GM12864 (cell line): ENCODE results near the gene NCOA7.
A peak's percentile ranks its signal among the peaks of the same experiment; 100 is the strongest.

ENCODE experiments used
- DNase-seq: peaks from one replicate; pipeline ENCODE4 v3.0.0-alpha.2; 2011; ENCODE audit warnings: low read depth
- H3K4me3 ChIP-seq: 2 replicates; pipeline ENCODE4 v1.5.1; 2011; ENCODE audit warnings: mild to moderate bottlenecking, low read depth, low read length, control low read depth
- TF ChIP-seq, protein P1 (sequence below): IDR thresholded peaks from 2 replicates; pipeline ENCODE4 v1.5.1; 2011; ENCODE audit warnings: low read depth, mild to moderate bottlenecking, moderate library complexity, low read length, control low read depth, inconsistent platforms; ENCODE audit errors: missing control alignments

Gene NCOA7

GRCh38 chr6:125854355-125854754, 63.6 kb downstream of the NCOA7 start:
- TF ChIP-seq, protein P1, sequence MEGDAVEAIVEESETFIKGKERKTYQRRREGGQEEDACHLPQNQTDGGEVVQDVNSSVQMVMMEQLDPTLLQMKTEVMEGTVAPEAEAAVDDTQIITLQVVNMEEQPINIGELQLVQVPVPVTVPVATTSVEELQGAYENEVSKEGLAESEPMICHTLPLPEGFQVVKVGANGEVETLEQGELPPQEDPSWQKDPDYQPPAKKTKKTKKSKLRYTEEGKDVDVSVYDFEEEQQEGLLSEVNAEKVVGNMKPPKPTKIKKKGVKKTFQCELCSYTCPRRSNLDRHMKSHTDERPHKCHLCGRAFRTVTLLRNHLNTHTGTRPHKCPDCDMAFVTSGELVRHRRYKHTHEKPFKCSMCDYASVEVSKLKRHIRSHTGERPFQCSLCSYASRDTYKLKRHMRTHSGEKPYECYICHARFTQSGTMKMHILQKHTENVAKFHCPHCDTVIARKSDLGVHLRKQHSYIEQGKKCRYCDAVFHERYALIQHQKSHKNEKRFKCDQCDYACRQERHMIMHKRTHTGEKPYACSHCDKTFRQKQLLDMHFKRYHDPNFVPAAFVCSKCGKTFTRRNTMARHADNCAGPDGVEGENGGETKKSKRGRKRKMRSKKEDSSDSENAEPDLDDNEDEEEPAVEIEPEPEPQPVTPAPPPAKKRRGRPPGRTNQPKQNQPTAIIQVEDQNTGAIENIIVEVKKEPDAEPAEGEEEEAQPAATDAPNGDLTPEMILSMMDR, result no peak
- DNase-seq, result no peak
- H3K4me3 ChIP-seq, result no peak overlapping the region

DNA sequence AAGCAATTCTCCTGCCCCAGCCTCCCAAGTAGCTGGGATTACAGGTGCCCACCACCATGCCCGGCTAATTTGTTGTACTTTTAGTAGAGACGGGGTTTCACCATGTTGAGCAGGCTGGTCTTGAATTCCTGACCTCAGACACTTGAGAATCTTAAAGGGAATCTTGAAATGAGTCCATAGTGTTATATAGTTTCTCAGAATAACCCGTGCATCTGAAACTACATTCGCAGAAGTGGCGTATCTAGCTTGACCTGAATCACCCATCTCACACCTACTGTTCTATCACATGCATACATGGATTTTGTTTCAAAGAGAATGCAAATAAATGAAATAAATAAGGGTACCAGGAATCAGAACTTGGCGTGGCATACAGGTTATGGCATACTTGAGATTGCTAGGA, 65.0 kb downstream of the NCOA7 start:
- no peak overlapping the region for H3K4me3 ChIP-seq
- TF ChIP-seq, protein P1, result no peak
- DNase-seq, result no peak

DNA sequence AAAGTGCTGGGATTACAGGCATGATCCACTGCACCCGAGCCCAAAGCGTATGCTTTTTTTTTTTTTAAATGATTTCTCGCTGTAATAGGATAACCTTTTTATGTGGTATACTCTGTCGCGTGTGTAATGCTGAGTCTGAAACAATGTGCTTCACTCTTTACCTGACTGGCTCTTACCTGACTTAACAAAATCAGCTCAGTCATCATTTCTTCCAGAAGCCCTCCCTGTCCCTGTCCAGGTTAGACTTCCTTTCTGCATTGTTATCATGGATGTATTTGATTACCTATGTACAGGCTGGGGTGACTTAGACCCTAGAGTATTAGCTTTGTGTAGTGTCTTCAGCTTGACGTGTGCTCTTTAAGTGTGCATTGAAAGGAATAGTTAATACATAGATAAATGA, 67.1 kb downstream of the NCOA7 start:
- TF ChIP-seq, protein P1, result no peak
- H3K4me3 ChIP-seq, result no peak overlapping the region
- no peak for DNase-seq

DNA sequence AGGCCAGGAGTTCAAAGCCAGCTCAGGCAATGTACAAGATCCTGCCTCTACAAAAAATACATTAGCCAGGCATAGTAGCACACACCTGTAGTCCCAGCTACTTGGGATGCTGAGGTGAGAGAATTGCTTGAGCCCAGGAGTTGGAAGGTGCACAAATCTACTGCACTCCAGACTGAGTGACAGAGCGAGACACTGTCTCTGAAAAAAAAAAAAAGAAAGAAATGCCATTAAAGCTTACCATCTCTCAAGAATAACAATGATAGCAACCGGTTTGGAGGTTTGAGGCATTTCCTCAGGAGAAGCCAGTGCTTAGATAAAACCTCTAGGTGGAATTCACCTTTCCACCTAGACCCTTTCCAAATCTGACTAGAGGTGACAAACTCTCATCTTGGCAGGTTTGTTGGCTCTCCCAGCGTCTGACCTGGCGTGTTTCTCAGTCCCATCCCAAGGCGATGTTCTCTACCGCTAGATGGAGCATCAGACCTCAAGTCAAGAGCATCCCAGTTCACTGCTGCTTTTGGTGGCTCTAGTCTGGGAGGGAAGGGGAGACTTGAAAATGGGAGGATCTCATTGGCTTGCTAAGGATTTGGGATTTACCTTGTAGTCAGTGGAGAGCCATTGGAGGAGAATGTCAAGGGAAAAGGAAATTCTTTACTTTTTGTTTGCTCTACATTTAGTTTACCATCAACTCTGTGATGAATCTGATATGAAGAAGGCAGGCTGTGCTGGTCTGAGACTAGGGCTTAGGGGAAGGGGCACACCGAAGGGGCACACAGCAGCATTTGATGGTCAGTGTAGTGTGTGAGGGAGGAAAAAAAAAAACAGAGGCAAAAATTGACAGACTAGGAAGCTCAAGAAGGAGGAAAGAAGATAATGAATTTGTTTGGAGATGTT, 67.9 kb downstream of the NCOA7 start:
- TF ChIP-seq, protein P1, result peak; percentile 71
- no peak overlapping the region for H3K4me3 ChIP-seq
- peak; percentile 8 for DNase-seq

- H3K4me3 ChIP-seq, result no peak overlapping the region
- no peak for DNase-seq
- TF ChIP-seq, protein P1, result no peak
Observed at GRCh38 chr6:125859727-125860126, 69.0 kb downstream of the NCOA7 start.

- DNase-seq, result no peak
- H3K4me3 ChIP-seq, result no peak overlapping the region
- TF ChIP-seq, protein P1, result no peak
Observed at GRCh38 chr6:125863023-125863422, 72.3 kb downstream of the NCOA7 start.

DNA sequence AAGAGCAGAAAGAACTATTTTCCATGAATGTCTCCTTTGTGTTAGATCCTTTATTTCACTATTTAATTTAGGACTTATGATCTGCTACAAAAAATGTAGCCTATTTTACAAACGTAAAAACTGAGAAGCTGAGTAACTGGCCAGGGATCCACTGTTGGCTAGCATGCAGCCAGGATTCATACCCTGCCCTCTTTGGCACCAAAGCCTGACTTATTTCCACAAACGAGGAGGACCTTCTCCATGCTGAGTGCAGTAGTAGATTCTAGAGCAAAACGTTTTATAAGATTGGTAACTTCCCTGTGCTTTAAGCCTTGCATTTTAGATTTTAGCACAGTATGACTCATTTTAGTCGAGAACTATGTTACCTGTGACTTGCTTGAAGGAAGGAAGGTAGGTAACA, 74.3 kb downstream of the NCOA7 start:
- no peak for DNase-seq
- H3K4me3 ChIP-seq, result no peak overlapping the region
- TF ChIP-seq, protein P1, result no peak
